Measurements from ENCODE around the gene TMEM263. TPM values are rescaled to one million over a fixed set of nuclear protein-coding genes. Genes with fewer than 3 reads are reported as not detected.

TMEM263 gene
- total and polyA plus RNA-seq, 2 experiments from 2014 or later, result 7.1 to 10.4 TPM

GRCh38 chr12:106962286-106962685 is 6.6 kb downstream of the TMEM263 start (continued):
- no peak for TF ChIP-seq ZNF462 (CRISPR knock-in tag; IDR thresholded peaks at IDR 0.05)
- no peak for TF ChIP-seq POLR2AphosphoS5 (IDR thresholded peaks at IDR 0.05; ENCODE audit: low read depth)

GRCh38 chr12:106964526-106964925 is 8.8 kb downstream of the TMEM263 start:
- Histone ChIP-seq H4K20me1 (replicated peaks; ENCODE audit: insufficient read depth) (peaks cover 16% of the 10 kb centered on the region), H3K79me2 (replicated peaks; ENCODE audit: insufficient read depth) (peaks cover 4% of the 10 kb centered on the region)
- TF ChIP-seq CREB1 (CRISPR knock-in tag; IDR thresholded peaks at IDR 0.05; ENCODE audit: low read depth) (no peak), STAT1 (IDR thresholded peaks at IDR 0.05; ENCODE audit: unreplicated experiment) (no peak), EZH2 (IDR thresholded peaks at IDR 0.05; ENCODE audit: low read depth, unreplicated experiment) (no peak), CTCF (conservative IDR thresholded peaks at IDR 0.05; ENCODE audit: low read depth in 2 of 2) (no peak), ZNF331 (CRISPR knock-in tag; IDR thresholded peaks at IDR 0.05; ENCODE audit: low read depth) (no peak), ZNF114 (CRISPR knock-in tag; IDR thresholded peaks at IDR 0.05) (no peak), ZNF462 (CRISPR knock-in tag; IDR thresholded peaks at IDR 0.05) (no peak)

More at GRCh38 chr12:106964526-106964925, 8.8 kb downstream of the TMEM263 start:
- H3K27ac ChIP-seq (ENCODE audit: low read depth), result no peak overlapping the region
- DNase-seq (ENCODE audit: low spot score) (no peak), ATAC-seq (no peak)
- H3K9me2 ChIP-seq (ENCODE audit: insufficient read depth), result 0 out of 2 replicates have a peak, but pooled peaks cover 3% of the 10 kb centered on the region
- Mint-ChIP-seq H3K27ac (no peak overlapping the region), H3K27me3 (ENCODE audit: insufficient read depth, low read depth, poor library complexity) (no peaks in the 10 kb centered on the region), H3K4me3 (no peak overlapping the region), H3K4me1 (no peaks in the 10 kb centered on the region), H3K36me3 (ENCODE audit: low read depth) (peaks cover 10% of the 10 kb centered on the region), H3K9me3 (no peaks in the 10 kb centered on the region)
- H2AFZ ChIP-seq, result no peak overlapping the region
- no peak overlapping the region for H3K4me2 ChIP-seq
- H3F3A ChIP-seq (replicated peaks; ENCODE audit: low read depth), result no peaks in the 10 kb centered on the region
- H3K27me3 ChIP-seq (ENCODE audit: insufficient read depth), result no peaks in the 10 kb centered on the region
- H3K4me1 ChIP-seq (ENCODE audit: insufficient read depth), result no peaks in the 10 kb centered on the region
- H3K36me3 ChIP-seq (ENCODE audit: insufficient read depth), result no peaks in the 10 kb centered on the region
- no peak overlapping the region for H3K4me3 ChIP-seq

Data from GM23338 (cell line).